MM.1S (cell line): ENCODE results near the gene UBTD1.

Experiments
- EZH2 ChIP-seq: fragments of 300-600 bp; sonication (generic); optimal IDR thresholded peaks from 2 replicates; pipeline ENCODE3; 2017; ENCODE audit warnings: low read depth, mild to moderate bottlenecking, antibody characterized with exemption, low read length, mixed read lengths
- TF ChIP-seq, protein P1 (sequence below): fragments of 300-600 bp; sonication (generic); IDR thresholded peaks from 2 replicates; pipeline ENCODE4 v1.5.1; 2016; ENCODE audit warnings: antibody characterized with exemption, low read length, mixed read lengths

DNA sequence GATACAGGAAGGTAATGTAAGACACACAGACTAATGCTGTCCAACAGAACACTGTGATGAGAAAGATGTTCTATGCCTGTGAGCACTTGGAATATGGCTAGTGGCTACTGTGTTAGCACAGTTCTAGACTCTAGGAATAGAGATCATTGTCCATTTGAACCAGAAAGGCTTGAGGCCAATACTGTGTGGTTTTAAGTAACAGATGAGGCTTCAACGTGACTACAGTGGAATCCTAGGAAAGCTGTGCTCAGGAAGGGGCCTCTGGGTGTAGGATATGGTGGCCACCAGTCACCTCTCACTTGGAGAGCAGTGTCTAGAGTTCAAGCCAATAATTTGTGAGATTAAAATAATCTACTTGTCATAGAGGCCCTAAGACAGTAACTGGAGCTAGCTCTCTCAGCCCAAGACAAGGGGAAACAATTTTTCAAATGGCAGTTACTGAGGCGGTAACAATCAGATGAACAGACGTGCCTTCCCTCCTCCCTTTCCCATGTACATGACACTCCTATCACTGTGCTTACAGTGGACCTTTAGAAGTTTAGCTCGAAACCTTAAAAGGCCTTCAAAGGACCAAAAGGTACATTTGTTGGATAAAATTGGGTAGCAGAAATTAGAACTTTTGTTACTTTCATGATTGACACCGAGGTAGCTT is 42.6 kb upstream of the UBTD1 start:
- TF ChIP-seq, protein P1, sequence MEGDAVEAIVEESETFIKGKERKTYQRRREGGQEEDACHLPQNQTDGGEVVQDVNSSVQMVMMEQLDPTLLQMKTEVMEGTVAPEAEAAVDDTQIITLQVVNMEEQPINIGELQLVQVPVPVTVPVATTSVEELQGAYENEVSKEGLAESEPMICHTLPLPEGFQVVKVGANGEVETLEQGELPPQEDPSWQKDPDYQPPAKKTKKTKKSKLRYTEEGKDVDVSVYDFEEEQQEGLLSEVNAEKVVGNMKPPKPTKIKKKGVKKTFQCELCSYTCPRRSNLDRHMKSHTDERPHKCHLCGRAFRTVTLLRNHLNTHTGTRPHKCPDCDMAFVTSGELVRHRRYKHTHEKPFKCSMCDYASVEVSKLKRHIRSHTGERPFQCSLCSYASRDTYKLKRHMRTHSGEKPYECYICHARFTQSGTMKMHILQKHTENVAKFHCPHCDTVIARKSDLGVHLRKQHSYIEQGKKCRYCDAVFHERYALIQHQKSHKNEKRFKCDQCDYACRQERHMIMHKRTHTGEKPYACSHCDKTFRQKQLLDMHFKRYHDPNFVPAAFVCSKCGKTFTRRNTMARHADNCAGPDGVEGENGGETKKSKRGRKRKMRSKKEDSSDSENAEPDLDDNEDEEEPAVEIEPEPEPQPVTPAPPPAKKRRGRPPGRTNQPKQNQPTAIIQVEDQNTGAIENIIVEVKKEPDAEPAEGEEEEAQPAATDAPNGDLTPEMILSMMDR, result no peak
- TF ChIP-seq EZH2, result no peak
